WERI-Rb-1 (cell line): ENCODE data around the gene SDE2.

Experiments used
- DNase-seq: peaks from one replicate; pipeline ENCODE4 v3.0.0-alpha.2; 2020
- H3K27ac ChIP-seq: fragments of 250-450 bp; sonication (Bioruptor Pico); 2 replicates; pipeline ENCODE4 v1.5.1; 2020; ENCODE audit warnings: mild to moderate bottlenecking, moderate library complexity
- H3K27me3 ChIP-seq: fragments of 250-450 bp; sonication (Bioruptor Pico); 2 replicates; pipeline ENCODE4 v1.5.1; 2021; ENCODE audit warnings: mild to moderate bottlenecking, low read depth, moderate library complexity; ENCODE audit not compliant: insufficient read depth, severe bottlenecking
- H3K36me3 ChIP-seq: fragments of 250-450 bp; sonication (Bioruptor Pico); 2 replicates; pipeline ENCODE4 v1.5.1; 2020; ENCODE audit warnings: mild to moderate bottlenecking, moderate library complexity
- H3K4me3 ChIP-seq: 2 replicates; pipeline ENCODE4 v1.5.1; 2011; ENCODE audit warnings: low read depth, mild to moderate bottlenecking, control low read depth, low read length
- H3K9me3 ChIP-seq: fragments of 250-450 bp; sonication (Bioruptor Pico); 2 replicates; pipeline ENCODE4 v1.5.1; 2021; ENCODE audit warnings: mild to moderate bottlenecking, moderate library complexity; ENCODE audit not compliant: severe bottlenecking
- TF ChIP-seq, protein P1 (sequence below): IDR thresholded peaks from 2 replicates; pipeline ENCODE4 v1.5.1; 2011; ENCODE audit warnings: low read depth, mild to moderate bottlenecking, control low read depth, inconsistent platforms, low read length

SDE2 gene

DNA sequence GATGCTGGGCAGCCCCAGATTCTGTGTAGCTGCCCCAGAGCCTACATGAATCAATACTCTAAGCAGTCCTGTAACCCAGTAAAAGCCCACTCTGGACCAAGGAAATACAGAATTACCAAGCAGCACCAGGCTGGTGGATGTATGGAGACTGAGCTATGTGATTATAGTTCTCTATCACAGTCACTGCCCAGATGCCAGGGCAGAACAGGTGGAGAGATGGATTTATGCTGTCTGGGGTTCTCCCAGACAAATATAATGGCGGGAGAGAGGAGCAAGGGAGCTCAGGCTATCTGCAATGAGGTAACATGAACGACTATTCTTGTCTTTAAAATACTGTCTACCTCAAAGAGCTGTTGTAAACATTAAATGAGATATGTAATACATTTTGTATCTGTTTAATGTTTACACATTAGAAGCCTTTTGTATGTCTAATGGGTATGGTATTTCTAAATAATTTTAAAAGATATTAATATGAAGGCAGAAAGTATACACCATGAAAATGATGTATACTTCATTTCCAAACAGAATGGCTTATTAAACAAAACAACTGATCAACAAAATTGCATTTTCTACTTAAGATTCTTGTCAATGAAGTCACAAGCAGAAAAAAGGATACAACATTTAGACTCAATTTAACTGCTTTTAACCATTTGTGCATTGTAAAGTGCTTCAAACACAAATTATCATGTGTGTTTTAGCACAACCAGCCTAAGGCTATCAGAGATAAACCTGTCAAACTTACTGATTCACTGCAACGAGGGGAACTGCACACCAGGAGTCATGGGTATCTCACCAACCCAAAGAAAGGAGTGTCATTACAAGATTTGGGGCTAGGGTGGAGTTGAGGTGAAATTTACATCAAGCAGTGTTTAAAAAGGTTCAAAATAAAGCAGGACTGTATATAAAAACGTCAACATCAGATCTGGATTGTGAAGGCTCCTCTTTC lies 3.0 kb downstream of the SDE2 start:
- TF ChIP-seq, protein P1, sequence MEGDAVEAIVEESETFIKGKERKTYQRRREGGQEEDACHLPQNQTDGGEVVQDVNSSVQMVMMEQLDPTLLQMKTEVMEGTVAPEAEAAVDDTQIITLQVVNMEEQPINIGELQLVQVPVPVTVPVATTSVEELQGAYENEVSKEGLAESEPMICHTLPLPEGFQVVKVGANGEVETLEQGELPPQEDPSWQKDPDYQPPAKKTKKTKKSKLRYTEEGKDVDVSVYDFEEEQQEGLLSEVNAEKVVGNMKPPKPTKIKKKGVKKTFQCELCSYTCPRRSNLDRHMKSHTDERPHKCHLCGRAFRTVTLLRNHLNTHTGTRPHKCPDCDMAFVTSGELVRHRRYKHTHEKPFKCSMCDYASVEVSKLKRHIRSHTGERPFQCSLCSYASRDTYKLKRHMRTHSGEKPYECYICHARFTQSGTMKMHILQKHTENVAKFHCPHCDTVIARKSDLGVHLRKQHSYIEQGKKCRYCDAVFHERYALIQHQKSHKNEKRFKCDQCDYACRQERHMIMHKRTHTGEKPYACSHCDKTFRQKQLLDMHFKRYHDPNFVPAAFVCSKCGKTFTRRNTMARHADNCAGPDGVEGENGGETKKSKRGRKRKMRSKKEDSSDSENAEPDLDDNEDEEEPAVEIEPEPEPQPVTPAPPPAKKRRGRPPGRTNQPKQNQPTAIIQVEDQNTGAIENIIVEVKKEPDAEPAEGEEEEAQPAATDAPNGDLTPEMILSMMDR = no peak
- Histone ChIP-seq H3K27me3 (no peaks in the 10 kb centered on the region), H3K4me3 (no peak overlapping the region), H3K9me3 (no peaks in the 10 kb centered on the region), H3K27ac (no peak overlapping the region), H3K36me3 (no peaks in the 10 kb centered on the region; the same call in 1 of the 2 replicates)
- DNase-seq = no peak

DNA sequence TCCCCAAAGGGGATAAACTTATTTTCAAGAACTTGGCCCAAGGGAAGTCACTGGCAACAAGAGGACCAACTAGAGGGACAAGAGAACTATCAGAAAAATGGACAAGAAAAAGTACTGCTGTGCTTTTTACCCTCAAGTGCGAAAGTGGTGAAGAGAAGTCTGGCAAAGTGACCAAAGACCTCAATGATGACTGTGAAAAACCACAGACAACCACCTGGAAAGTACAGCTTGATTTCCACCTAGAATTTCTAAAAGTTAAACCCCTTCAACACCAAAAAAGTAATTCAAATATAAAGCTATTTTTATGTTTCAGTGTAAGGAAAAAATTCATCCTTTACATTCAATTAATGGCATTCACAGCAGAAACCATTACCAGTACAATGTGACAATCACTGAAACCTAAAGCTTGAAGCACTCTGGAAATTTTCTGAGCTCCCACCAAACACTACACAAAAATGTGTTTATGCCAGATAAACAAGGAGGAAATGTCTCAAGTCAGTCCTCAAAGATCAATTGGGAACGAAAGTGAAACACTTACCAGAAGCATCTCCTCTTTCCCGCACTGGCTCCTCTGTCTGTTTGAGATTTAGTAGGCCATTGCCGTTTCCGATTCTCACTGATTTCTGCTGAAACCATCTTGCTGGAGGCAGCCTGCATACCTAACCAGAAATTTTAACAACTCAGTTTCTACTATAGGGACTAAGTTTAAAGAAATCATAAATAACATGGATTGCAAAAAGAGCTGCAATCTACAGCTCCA lies 8.3 kb downstream of the SDE2 start:
- H3K9me3 ChIP-seq = no peaks in the 10 kb centered on the region
- H3K4me3 ChIP-seq = no peak overlapping the region
- no peak overlapping the region for H3K27ac ChIP-seq
- TF ChIP-seq, protein P1 = no peak
- peaks cover 11% of the 10 kb centered on the region for H3K36me3 ChIP-seq
- H3K27me3 ChIP-seq = no peaks in the 10 kb centered on the region
- DNase-seq = no peak

DNA sequence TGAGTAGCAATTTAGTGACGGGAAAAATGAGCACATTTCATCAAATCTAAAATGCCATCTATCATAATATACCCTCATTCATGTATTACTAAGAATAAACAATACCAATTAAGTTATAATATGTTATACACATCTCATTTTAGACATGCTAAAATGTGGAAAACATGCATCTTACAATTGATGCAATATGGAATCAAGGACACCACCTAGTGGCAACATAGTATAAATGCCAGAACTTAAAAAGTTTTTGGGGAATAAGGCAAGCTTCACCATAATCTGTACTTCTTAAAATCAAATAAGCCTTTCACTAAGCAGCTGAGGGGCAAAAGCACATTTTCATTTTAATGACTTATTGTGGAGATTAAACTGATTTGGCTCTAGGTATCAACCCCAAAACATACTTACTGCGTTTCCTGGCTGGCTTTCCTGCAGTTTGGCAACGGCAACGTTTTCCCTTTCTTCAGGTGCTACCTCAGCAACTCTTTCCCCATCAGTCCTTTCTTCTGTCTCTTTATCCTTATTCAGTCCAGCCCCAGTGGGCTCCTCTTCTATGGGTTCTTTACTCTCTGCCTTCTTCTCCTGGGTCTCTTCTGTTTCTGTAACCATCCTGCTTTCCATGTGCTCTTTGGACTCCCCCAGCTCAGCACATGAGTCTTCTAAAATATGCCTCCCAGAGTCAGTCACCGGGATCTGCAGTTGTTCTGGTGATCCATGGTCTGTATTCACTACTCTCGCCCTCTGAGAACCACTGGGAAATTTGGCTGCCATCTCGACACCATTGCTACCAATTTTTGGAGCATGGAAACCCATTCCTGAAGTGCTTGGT lies 11.4 kb downstream of the SDE2 start:
- Histone ChIP-seq H3K27me3 (no peaks in the 10 kb centered on the region), H3K36me3 (peaks cover 14% of the 10 kb centered on the region), H3K9me3 (no peaks in the 10 kb centered on the region), H3K27ac (no peak overlapping the region), H3K4me3 (no peak overlapping the region)
- TF ChIP-seq, protein P1 = peak; percentile 23; the same call in 1 of the 2 replicates
- no peak for DNase-seq

DNA sequence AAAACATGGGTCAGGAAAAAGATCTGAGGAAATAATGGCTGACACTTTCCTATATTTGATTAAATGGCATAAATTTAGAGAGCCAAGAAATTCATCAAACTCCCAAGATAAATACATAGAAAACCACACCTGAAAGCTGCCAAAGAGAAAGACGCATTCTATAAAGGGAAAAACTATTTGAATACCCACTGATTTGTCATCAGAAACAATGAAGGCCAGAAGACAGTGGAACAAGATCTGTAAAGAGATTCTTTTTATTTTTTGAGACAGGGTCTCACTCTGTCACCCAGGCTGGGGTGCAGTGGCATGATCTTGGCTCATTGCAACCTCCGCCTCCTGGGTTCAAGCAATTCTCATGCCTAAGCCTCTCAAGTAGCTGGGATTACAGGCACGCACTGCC lies 17.4 kb downstream of the SDE2 start:
- no peak overlapping the region for H3K27ac ChIP-seq
- H3K36me3 ChIP-seq = peaks cover 13% of the 10 kb centered on the region
- TF ChIP-seq, protein P1 = no peak
- DNase-seq = no peak
- no peaks in the 10 kb centered on the region for H3K9me3 ChIP-seq
- no peak overlapping the region for H3K4me3 ChIP-seq
- H3K27me3 ChIP-seq = no peaks in the 10 kb centered on the region

DNA sequence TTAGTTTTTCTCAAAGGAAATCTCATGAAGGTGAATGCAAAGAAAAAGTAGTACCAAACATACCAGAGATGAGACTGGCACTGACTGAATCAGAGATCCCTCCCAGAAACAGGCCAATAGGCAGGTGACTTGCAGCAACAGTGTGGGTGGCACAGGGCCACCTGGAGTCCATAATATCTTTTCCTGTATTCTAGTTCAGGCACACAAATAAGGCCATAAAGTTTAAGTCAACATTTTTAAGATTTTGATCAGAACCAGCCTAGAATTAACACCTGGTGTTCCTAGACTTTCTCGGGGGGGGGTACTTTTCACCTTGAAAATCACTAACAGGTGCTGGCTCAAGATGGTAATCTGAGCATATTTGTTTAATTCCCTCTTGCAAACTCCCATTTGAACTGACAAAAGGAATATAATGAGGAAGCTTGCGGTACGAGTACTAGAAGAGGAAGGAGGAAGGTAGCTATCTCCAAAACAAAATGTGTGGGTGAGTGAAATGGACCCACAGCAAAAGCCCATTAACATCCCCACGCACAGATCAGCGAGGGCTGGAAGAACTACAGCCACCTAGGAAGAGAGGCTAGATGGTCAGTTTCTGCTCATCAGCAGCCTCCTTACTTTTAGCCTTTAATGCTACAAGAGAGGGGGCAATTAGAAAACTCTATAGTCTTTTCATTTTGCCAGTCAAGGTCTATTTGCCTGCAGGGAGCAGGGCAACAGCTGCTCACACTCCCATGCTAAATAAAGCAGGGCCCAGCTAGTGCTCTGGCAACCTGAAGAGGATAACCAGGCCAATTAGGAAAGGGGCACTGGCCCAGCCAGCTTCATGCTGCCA lies 18.9 kb downstream of the SDE2 start:
- H3K27ac ChIP-seq = no peak overlapping the region
- DNase-seq = no peak
- no peak overlapping the region for H3K4me3 ChIP-seq
- H3K9me3 ChIP-seq = no peaks in the 10 kb centered on the region
- TF ChIP-seq, protein P1 = no peak
- no peaks in the 10 kb centered on the region for H3K27me3 ChIP-seq
- H3K36me3 ChIP-seq = peaks cover 11% of the 10 kb centered on the region
